ENCODE results near the gene LY86. TPM values are rescaled to one million over a fixed set of nuclear protein-coding genes. Genes with fewer than 3 reads are reported as not detected.
A peak's percentile ranks its signal among the peaks of the same experiment; 100 is the strongest.

Gene LY86
- total RNA-seq, 2 experiments from 2014 or later: 9.5 to 12.2 TPM

DNA sequence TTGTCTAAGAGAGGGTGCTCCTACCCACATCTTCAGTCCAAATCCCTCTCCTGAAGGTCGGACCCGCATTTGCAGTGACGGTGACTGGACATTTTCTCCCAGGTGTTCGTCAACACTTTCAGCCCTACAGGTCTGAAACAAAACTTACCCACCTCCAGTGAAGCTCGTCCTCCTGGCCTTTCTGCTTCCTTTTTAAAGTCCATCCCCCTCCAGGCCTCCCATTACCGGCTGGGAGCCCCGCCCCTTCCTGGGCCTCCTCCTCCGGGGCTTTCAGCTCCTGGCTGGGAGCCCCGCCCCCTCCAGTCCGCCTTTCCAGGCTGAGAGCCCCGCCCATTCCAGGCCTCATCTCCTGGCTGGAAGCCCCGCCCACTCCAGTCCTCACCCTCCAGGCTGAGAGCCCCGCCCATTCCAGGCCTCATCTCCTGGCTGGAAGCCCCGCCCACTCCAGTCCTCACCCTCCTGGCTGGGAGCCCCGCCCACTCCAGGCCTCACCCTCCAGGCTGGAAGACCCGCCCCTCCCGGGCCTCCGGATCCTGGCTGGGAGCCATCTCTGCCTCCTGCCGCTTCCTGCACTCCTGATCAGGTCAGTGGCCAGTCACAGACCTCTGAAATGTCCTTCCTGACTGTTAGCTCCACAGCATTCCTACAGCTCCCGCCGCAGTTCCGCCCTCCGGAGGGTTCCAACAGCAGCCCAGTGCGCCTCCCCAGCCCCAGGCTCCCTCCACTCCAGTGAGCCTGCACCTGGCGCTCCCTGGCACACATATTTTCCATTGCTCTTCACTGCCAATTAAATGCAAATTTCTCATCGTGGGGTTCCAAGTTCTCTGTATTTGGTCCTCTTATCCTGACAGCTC is 98.5 kb downstream of the LY86 start:
- peaks cover 62% of the 10 kb centered on the region for H3K4me1 Mint-ChIP-seq
- CTCF ChIA-PET: interaction anchor here (1.1 to 1.2 kb wide), 3 partner anchors 10 to 28 kb away, joined by 3 read pairs; no protein-coding TSS in a partner anchor

DNA sequence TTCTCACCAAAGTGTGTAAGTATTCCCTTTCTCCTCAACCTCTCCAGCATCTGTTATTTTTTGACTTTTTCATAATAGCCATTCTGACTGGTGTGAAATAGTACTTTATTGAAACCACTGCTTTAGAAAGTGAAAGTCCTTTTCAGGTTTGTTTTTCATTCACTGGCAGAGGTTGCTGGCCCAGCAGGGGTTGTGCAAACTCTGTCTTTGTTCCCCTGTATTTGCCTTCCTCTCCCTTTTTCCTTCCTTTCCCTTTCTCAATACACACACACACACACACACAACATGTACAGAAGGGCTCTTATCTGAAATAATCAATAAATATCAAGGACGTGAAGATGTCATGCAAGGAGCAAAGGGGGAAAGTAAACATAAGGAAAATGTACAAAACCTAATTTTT is 99.8 kb downstream of the LY86 start:
- DNase-seq: no peak
- Mint-ChIP-seq H3K4me3 (no peak overlapping the region), H3K4me1 (peaks cover 51% of the 10 kb centered on the region), H3K27me3 (peaks cover 2% of the 10 kb centered on the region), H3K27ac (peak overlapping the region; percentile 74), H3K36me3 (ENCODE audit: low read depth) (peaks cover 24% of the 10 kb centered on the region), H3K9me3 (peaks cover 26% of the 10 kb centered on the region)
- CTCF ChIA-PET: interaction anchor here (1.2 kb wide), 1 partner anchor 29 kb away, joined by 3 read pairs; no protein-coding TSS in a partner anchor
- POLR2A ChIA-PET: no interaction called here

More for the DNA sequence above, 98.5 kb downstream of the LY86 start:
- DNase-seq: no peak
- Mint-ChIP-seq H3K4me3 (no peak overlapping the region), H3K27me3 (peaks cover 2% of the 10 kb centered on the region), H3K36me3 (ENCODE audit: low read depth) (peaks cover 19% of the 10 kb centered on the region), H3K9me3 (peaks cover 21% of the 10 kb centered on the region), H3K27ac (peak overlapping the region; percentile 55)
- POLR2A ChIA-PET: no interaction called here

DNA sequence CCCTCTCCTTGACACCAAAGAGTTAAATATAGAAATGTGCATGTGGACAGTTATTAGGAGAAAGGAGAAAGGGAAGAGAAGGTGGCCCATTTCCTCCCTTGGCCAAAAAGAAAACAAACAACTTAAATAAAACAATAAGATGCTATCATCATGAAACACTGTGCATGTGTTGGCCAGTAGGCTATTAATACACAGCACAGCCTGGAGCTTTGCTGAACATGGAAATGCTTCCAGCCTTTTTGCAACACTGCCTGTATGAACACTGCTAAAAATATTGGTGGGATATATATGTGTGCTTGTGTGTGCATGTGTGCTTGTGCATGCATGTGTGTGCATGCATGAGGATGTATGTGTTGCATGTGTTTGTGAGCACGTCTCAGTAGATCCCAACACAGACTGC is 100.4 kb downstream of the LY86 start:
- no peak overlapping the region for H3K4me3 Mint-ChIP-seq
- H3K9me3 Mint-ChIP-seq: peaks cover 26% of the 10 kb centered on the region
- no peak overlapping the region for H3K27ac Mint-ChIP-seq
- ChIA-PET POLR2A (no interaction called here), CTCF (no interaction called here)
- peaks cover 24% of the 10 kb centered on the region for H3K36me3 Mint-ChIP-seq (ENCODE audit: low read depth)
- no peak for DNase-seq
- H3K27me3 Mint-ChIP-seq: peaks cover 2% of the 10 kb centered on the region
- peaks cover 46% of the 10 kb centered on the region for H3K4me1 Mint-ChIP-seq

DNA sequence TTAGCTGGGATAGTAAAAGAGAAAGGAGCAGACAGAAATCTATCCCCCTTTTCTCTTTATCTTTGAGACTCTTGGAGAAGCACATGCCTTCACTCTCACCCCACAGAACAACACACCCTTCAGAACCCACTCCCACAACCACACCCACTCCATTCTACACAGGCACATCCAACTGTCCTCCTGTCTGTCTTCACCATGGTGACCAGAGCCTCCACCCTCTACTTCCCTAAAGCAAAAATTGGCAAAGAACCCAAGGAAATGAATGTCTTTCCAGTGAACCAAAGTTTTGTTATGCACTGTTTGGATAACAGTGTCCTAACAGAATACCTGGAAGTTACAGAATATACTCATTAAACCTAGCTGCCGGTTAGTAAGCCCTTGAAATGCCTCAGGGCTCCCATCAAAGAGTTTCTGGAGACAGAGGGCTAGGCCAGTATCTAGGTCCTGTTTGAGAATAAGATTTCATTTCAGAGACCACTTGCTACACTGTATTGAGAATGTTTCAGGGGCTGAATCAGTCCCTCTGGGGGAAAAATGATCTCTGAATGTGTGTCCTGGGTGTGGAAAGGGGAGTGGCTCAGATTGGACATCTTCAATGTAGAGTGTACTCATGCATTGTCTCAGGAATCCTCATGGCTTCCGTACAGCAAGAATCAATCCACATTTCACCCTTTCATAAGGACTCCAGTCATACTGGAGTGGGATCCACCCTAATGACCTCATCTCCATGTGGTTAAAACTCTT is 101.1 kb downstream of the LY86 start:
- peaks cover 24% of the 10 kb centered on the region for H3K36me3 Mint-ChIP-seq (ENCODE audit: low read depth)
- ChIA-PET POLR2A (no interaction called here), CTCF (no interaction called here)
- H3K4me1 Mint-ChIP-seq: peaks cover 46% of the 10 kb centered on the region
- no peak overlapping the region for H3K4me3 Mint-ChIP-seq
- peak overlapping the region; percentile 43 for H3K27ac Mint-ChIP-seq
- peaks cover 26% of the 10 kb centered on the region for H3K9me3 Mint-ChIP-seq
- H3K27me3 Mint-ChIP-seq: peaks cover 2% of the 10 kb centered on the region
- DNase-seq: no peak

DNA sequence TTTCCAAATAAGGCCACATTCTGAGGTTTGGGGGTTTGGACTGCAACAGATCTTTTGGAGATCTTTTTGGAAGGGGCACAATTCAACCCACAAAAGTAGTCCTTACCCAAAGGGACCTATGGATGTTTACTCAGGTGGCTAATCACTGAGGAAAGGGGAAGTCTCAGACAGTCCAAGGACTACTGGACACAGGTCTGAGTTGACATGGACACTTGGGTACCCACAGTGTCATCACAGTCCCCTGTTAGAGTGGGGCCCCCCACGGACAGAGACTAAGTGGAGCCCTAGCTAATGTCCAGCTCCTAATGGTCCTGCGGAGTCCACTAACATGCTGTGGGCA is 101.6 kb downstream of the LY86 start:
- Mint-ChIP-seq H3K36me3 (ENCODE audit: low read depth) (peaks cover 24% of the 10 kb centered on the region), H3K27ac (no peak overlapping the region), H3K27me3 (peaks cover 2% of the 10 kb centered on the region), H3K9me3 (peaks cover 26% of the 10 kb centered on the region), H3K4me3 (no peak overlapping the region), H3K4me1 (peaks cover 47% of the 10 kb centered on the region)
- POLR2A ChIA-PET: no interaction called here
- CTCF ChIA-PET: no interaction called here
- no peak for DNase-seq

DNA sequence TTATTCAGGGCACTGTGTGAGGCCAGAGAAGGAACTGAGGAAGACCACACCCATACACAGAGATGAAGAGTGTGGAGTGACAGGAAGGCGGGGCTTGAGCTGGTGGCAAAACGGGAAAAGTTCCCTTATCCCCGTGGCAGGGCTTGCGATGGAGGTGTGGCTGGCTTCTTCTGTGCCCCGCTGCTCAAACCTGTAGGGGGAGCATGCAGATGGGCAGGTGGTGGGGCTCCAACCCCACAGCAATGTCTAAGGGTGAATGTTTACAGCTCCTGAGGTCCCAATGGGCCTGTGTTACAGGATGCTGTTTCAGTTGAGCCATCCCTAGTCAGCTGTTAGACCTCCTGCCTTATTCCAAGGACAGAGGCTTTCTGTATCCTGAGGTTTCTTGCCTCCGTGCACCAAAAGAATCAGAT is 105.9 kb downstream of the LY86 start:
- Mint-ChIP-seq H3K36me3 (ENCODE audit: low read depth) (peaks cover 17% of the 10 kb centered on the region), H3K27me3 (peaks cover 7% of the 10 kb centered on the region), H3K4me1 (peaks cover 47% of the 10 kb centered on the region), H3K9me3 (peaks cover 22% of the 10 kb centered on the region), H3K4me3 (no peak overlapping the region), H3K27ac (peak overlapping the region; percentile 37)
- POLR2A ChIA-PET: no interaction called here
- CTCF ChIA-PET: interaction anchor here (0.6 to 1.2 kb wide), 2 partner anchors 13 to 528 kb away, joined by 3 to 5 read pairs; no protein-coding TSS in a partner anchor
- DNase-seq: no peak

DNA sequence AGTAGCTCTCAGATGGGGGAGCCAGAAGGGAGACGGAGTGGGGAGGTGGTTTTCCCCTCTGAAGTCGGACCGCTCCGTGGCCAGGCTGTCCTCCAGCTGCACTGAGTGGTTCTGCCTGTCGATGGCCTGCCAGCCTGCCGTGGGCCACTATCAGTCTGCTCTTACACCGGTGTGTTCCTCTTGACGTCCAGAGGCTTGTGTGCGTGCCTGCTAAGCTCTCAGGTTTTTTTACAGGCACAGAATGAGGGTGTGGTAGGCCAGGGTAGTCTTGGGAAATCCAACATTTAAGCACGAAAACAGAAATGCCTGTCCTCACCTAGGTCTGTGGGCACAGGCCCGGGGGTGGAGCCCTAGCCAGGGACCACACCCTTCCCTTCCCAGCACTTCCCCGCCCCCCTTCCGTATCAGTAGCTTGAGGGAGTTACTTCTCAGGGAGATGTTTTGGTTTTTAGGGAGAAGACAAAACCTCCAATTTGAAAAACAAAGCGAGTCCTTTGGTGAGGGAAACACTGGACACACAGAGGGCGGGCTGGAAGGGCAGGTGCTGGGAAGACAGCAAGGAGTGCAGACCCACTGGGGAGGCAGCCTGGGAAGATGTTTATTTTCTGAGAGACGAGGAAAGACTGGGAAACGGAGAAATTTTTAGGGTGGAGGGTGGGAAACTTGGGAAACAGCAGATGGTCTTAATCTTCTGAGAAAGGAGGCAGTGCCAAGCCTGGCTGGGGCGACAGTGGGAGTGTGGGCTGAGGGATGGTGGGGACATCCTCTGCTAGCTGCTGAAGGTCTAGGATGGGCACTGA is 106.5 kb downstream of the LY86 start:
- POLR2A ChIA-PET: no interaction called here
- no peak overlapping the region for H3K4me3 Mint-ChIP-seq
- CTCF ChIA-PET: interaction anchor here (1.2 kb wide), 1 partner anchor 14 kb away, joined by 3 read pairs; no protein-coding TSS in a partner anchor
- peaks cover 22% of the 10 kb centered on the region for H3K9me3 Mint-ChIP-seq
- peaks cover 7% of the 10 kb centered on the region for H3K27me3 Mint-ChIP-seq
- H3K27ac Mint-ChIP-seq: peak overlapping the region; percentile 69
- no peak for DNase-seq
- peaks cover 43% of the 10 kb centered on the region for H3K4me1 Mint-ChIP-seq
- peaks cover 17% of the 10 kb centered on the region for H3K36me3 Mint-ChIP-seq (ENCODE audit: low read depth)

DNA sequence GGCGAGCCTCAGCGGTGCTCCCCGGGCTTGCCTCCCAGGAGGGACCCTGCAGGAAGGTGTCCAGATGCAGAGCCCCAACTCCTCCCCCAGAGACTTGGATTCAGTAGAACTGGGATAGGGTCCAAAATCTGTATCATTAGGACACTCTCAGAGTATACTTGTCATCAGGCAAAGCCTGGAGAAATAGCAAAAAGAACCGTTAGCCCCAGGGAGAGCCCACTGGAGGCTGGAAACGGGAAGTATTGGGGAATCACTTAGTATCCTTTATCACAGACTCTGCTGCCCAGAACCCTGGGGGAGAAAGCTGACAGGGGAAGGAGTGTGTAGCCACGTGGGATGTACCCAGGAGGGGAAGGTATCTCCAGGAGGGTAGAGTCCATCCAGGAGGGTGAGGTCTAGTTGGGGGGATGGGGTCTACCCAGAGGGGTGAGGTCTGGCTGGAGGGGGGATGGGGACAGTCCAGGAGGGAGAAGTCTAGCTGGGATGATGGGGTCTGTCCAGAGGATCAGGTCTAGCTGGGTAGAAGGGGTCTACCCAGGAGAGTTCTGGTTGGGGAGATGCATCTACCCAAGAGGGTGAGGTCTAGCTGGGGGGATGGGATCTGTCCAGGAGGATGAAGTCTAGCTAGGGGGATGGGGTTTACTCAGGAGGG is 107.2 kb downstream of the LY86 start:
- H3K4me1 Mint-ChIP-seq: peaks cover 43% of the 10 kb centered on the region
- peaks cover 10% of the 10 kb centered on the region for H3K27me3 Mint-ChIP-seq
- H3K4me3 Mint-ChIP-seq: no peak overlapping the region
- CTCF ChIA-PET: interaction anchor here (0.6 to 1.2 kb wide), 3 partner anchors 15 to 442 kb away, joined by 3 read pairs; no protein-coding TSS in a partner anchor
- peaks cover 17% of the 10 kb centered on the region for H3K9me3 Mint-ChIP-seq
- peak overlapping the region; percentile 47 for H3K27ac Mint-ChIP-seq
- POLR2A ChIA-PET: no interaction called here
- H3K36me3 Mint-ChIP-seq (ENCODE audit: low read depth): peaks cover 13% of the 10 kb centered on the region
- no peak for DNase-seq

DNA sequence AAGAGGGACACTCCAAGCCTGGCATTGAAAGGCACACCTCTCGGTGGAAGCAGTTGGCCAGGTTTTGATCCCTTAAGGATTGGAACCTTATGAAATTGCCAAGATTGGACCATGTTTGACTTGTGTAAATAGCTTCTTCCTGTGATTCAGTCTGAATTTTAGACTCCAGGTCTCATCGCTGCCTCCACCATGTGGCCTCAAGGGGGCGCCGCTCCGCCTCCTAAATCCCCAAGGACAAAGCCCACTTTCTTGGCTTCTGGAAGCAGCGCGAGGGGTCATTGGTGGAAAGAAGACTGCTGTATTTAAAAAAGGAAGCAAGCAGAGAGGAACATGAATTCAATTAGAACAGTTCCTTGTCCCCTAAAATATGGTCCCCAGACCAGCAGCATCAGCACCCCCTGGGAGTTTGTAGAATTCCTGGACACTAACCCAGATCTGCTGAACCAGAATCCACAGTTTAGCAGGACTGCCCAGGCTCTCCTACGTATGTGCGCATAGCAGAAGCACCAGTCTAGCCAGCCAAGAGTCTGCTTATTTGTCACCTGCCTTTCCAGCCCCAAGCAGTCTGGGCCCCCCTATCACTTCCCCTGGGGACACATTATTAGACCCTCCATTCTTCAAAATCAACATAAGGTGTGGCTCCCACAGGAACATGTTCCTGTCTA is 108.5 kb downstream of the LY86 start:
- H3K4me3 Mint-ChIP-seq: no peak overlapping the region
- H3K27me3 Mint-ChIP-seq: peaks cover 17% of the 10 kb centered on the region
- peak; percentile 36 for DNase-seq
- H3K36me3 Mint-ChIP-seq (ENCODE audit: low read depth): peaks cover 5% of the 10 kb centered on the region
- POLR2A ChIA-PET: interaction anchor here (0.6 kb wide), 1 partner anchor 10 kb away, joined by 3 read pairs; no protein-coding TSS in a partner anchor
- CTCF ChIA-PET: interaction anchor here (0.7 to 0.9 kb wide), 9 partner anchors 8 to 546 kb away, joined by 3 to 4 read pairs (median 3); no protein-coding TSS in a partner anchor
- H3K9me3 Mint-ChIP-seq: peaks cover 4% of the 10 kb centered on the region
- peaks cover 49% of the 10 kb centered on the region for H3K4me1 Mint-ChIP-seq
- H3K27ac Mint-ChIP-seq: peak overlapping the region; percentile 43

DNA sequence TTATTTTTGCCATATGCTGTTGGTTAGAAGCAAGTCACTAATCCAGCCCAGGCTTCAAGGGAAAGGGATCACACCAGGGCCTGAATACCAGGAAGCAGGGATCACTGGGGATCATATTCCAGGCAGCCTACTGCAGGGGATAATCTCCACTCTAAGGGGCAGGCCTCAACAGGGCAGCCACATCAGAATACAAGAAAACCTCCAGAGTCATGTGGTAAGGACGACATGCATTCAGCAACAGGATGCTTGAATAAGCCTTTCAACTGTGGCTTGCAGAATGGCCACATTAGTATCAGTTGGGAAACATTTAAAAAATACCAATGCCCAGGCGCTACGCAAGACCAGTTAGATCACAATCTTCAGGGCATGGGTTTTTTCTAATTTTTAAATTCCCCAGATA is 109.1 kb downstream of the LY86 start:
- peaks cover 19% of the 10 kb centered on the region for H3K27me3 Mint-ChIP-seq
- peak overlapping the region; percentile 43 for H3K27ac Mint-ChIP-seq
- CTCF ChIA-PET: no interaction called here
- POLR2A ChIA-PET: no interaction called here
- H3K4me1 Mint-ChIP-seq: peaks cover 51% of the 10 kb centered on the region
- H3K36me3 Mint-ChIP-seq (ENCODE audit: low read depth): no peaks in the 10 kb centered on the region
- no peak overlapping the region for H3K4me3 Mint-ChIP-seq
- no peak for DNase-seq
- H3K9me3 Mint-ChIP-seq: no peaks in the 10 kb centered on the region

DNA sequence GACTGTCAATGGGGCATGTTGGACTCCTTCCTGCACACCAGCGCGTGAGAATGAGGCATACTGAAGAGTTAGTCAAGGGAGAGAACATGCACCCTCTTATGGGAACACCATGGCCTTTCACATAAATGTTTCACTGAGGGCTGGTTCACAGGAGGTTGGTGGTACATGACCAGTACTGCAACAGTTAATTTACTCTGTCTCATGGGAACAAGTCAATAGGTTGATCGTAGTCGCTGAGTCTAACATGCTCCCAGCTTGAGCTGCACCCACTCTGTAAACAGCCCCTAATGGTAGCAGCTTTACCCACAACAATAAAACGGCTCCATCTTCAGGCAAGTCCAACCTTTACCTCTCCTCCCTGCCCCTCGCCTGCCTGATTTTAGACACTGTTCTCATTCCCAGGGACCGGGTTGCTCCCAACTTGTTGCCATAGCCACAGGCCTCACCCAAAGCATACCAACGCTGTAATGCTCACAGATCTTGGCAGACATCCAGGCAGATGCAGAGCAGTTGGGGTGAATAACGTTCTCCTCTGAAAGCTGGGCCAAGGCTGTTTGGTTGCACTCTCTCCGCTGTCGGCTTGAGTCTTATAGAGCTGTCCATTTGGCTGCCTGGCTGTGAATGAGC is 111.3 kb downstream of the LY86 start:
- Mint-ChIP-seq H3K36me3 (ENCODE audit: low read depth) (no peaks in the 10 kb centered on the region), H3K27me3 (peaks cover 22% of the 10 kb centered on the region), H3K4me1 (peaks cover 49% of the 10 kb centered on the region), H3K27ac (no peak overlapping the region), H3K4me3 (no peak overlapping the region), H3K9me3 (no peaks in the 10 kb centered on the region)
- CTCF ChIA-PET: interaction anchor here (0.6 to 1.3 kb wide), 2 partner anchors 23 to 103 kb away, joined by 3 read pairs; no protein-coding TSS in a partner anchor
- DNase-seq: no peak
- POLR2A ChIA-PET: no interaction called here
